GM18861 (cell line): Measurements from ENCODE around the gene REEP1.
A peak's percentile ranks its signal among the peaks of the same experiment; 100 is the strongest.
"Not testable (repeated sequence)": the region's sequence is repeated elsewhere in the genome, so short reads cannot be mapped to it uniquely, and the experiment has no call there.

ENCODE experiments used
- ATAC-seq: cut with Tn5 transposase; IDR thresholded peaks from one replicate; pipeline ENCODE4 v1.9.1; 2021; ENCODE audit not compliant: unreplicated experiment

The REEP1 gene

GRCh38 chr2:86201671-86202335, 135.6 kb downstream of the REEP1 start:
- ATAC-seq, result no peak

GRCh38 chr2:86200564-86200963, 136.9 kb downstream of the REEP1 start:
- not testable (repeated sequence) for ATAC-seq

GRCh38 chr2:86199834-86200177, 137.6 kb downstream of the REEP1 start:
- no peak for ATAC-seq

GRCh38 chr2:86195808-86196387, 141.5 kb downstream of the REEP1 start:
- ATAC-seq, result no peak

- peak; percentile 63 for ATAC-seq
These were observed 142.2 kb downstream of the REEP1 start, which contains the start of gene IMMT for GRCh38 chr2:86195055-86195807. Gene IMMT (minus strand): TSS chr2:86195462. CDS start chr2:86195382, 80 bp downstream.

GRCh38 chr2:86194751-86195054, 142.7 kb downstream of the REEP1 start:
- ATAC-seq, result no peak

- ATAC-seq, result no peak
These were observed 143.4 kb downstream of the REEP1 start for GRCh38 chr2:86193901-86194567.

- no peak for ATAC-seq
These were observed 147.5 kb downstream of the REEP1 start for GRCh38 chr2:86189782-86190416.

GRCh38 chr2:86186431-86186830, 151.0 kb downstream of the REEP1 start:
- ATAC-seq, result no peak

- no peak for ATAC-seq
These were observed 151.8 kb downstream of the REEP1 start for GRCh38 chr2:86185517-86186212.

GRCh38 chr2:86176597-86176996, 160.8 kb downstream of the REEP1 start:
- no peak for ATAC-seq

GRCh38 chr2:86175828-86176227, 161.6 kb downstream of the REEP1 start:
- ATAC-seq, result no peak

GRCh38 chr2:86174445-86174844, 163.0 kb downstream of the REEP1 start:
- no peak for ATAC-seq

- no peak for ATAC-seq
These were observed 164.8 kb downstream of the REEP1 start for GRCh38 chr2:86172610-86173009.

GRCh38 chr2:86171295-86171694, 166.1 kb downstream of the REEP1 start:
- no peak for ATAC-seq

GRCh38 chr2:86170449-86170848, 167.0 kb downstream of the REEP1 start:
- ATAC-seq, result no peak
